GM12878 (cell line): Measurements from ENCODE around the gene TSEN54. TPM values are rescaled to one million over a fixed set of nuclear protein-coding genes. Genes with fewer than 3 reads are reported as not detected.

Source experiments
- ATAC-seq: fragments of 200-7000 bp; cut with Tn5 transposase; 3 replicates; pipeline ENCODE4 v1.9.1; 2020; ENCODE audit warnings: mild to moderate bottlenecking, moderate library complexity
- BruUV-seq: library from RNA; stranded (reverse); fragments of 400-500 nt; replicated peaks from 2 replicates; lab custom pipeline; 2021; lab: Mats Ljungman, UMichigan
- CTCF ChIA-PET: fragments of 300-600 bp; sonication (Branson Sonifier 250); formaldehyde crosslinking; extraction: SDS; loops from one replicate; lab custom pipeline; 2021; ENCODE audit warnings: inconsistent platforms; lab: Yijun Ruan, JAX
- POLR2A ChIA-PET: fragments of 350-600 bp; formaldehyde crosslinking; extraction: SDS; loops from one replicate; lab custom pipeline; 2021; ENCODE audit warnings: inconsistent platforms; lab: Charles Lee
- RAD21 ChIA-PET: fragments of 300-600 bp; sonication (Branson Sonifier 250); formaldehyde crosslinking; loops from one replicate; lab custom pipeline; 2023; ENCODE audit warnings: antibody characterized with exemption; ENCODE audit not compliant: unreplicated experiment; lab: Charles Lee
- SMC1A ChIA-PET: fragments of 300-600 bp; sonication (Branson Sonifier 250); formaldehyde crosslinking; loops from one replicate; lab custom pipeline; 2023; ENCODE audit not compliant: unreplicated experiment, uncharacterized antibody; lab: Charles Lee
- DNase-seq: peaks from one replicate; pipeline ENCODE4 v3.0.0-alpha.2; 2011; ENCODE audit warnings: low read depth, low spot score
- FAIRE-seq: peaks from 3 replicates; lab custom pipeline; 2011; peaks lifted over from hg19 to GRCh38; lab: Jason Lieb, UNC
- H2AFZ ChIP-seq: 2 replicates; pipeline ENCODE4 v1.6.0; 2011; ENCODE audit warnings: low read depth, low read length, control low read depth; ENCODE audit not compliant: control insufficient read depth
- H3K27ac ChIP-seq: 2 replicates; pipeline ENCODE4 v1.5.1; 2011; ENCODE audit warnings: control low read depth; ENCODE audit not compliant: control insufficient read depth, insufficient read depth
- H3K27me3 ChIP-seq, 2 experiments: replicated peaks in 1 of 2; 2 replicates each; pipeline versions ENCODE4 v1.6.0 to v1.6.1; 2011; ENCODE audit warnings: low read length in 1 of 2; ENCODE audit not compliant: control insufficient read depth in 2 of 2, insufficient read depth in 2 of 2
- H3K36me3 ChIP-seq, 2 experiments: 2 replicates each; pipeline ENCODE4 v1.5.1; 2011; ENCODE audit warnings: low read length in 1 of 2; ENCODE audit not compliant: control insufficient read depth in 2 of 2, insufficient read depth in 2 of 2
- H3K4me1 ChIP-seq: 2 replicates; pipeline ENCODE4 v1.6.1; 2011; ENCODE audit warnings: mild to moderate bottlenecking, low read length, moderate library complexity, mixed read lengths; ENCODE audit not compliant: control insufficient read depth, insufficient read depth
- H3K4me2 ChIP-seq: 2 replicates; pipeline ENCODE4 v1.6.0; 2011; ENCODE audit warnings: control low read depth; ENCODE audit not compliant: control insufficient read depth, insufficient read depth
- H3K4me3 ChIP-seq: fragments of 200-600 bp; sonication (generic); 2 replicates; pipeline ENCODE4 v1.5.1; 2016
- H3K79me2 ChIP-seq: 2 replicates; pipeline ENCODE4 v1.6.0; 2011; ENCODE audit warnings: low read length; ENCODE audit not compliant: control insufficient read depth, insufficient read depth
- H3K9ac ChIP-seq: 2 replicates; pipeline ENCODE4 v1.8.0; 2011; ENCODE audit warnings: low read length, control low read depth, mixed read lengths; ENCODE audit not compliant: control insufficient read depth, insufficient read depth
- H3K9me3 ChIP-seq: replicated peaks from 3 replicates; pipeline ENCODE4 v1.5.1; 2011; ENCODE audit warnings: mild to moderate bottlenecking, low read length; ENCODE audit not compliant: control insufficient read depth, insufficient read depth
- H4K20me1 ChIP-seq: 2 replicates; pipeline ENCODE4 v1.6.0; 2011; ENCODE audit not compliant: control insufficient read depth, insufficient read depth
- ATF7 ChIP-seq: fragments of 450-650 bp; IDR thresholded peaks from 2 replicates; pipeline ENCODE4 v1.6.1; 2016; ENCODE audit warnings: low read depth, mild to moderate bottlenecking
- BHLHE40 ChIP-seq, 2 experiments: fragments of 450-650 bp in 1 of 2; IDR thresholded peaks; 2 replicates each; pipeline ENCODE4 v1.6.1; 2011 to 2017; ENCODE audit warnings: low read depth in 2 of 2, borderline replicate concordance in 1 of 2, improper control_type of control experiment in 1 of 2, low read length in 1 of 2, mild to moderate bottlenecking in 1 of 2
- BMI1 ChIP-seq: fragments of 450-650 bp; IDR thresholded peaks from 2 replicates; pipeline ENCODE4 v1.6.1; 2016; ENCODE audit warnings: mild to moderate bottlenecking, moderate library complexity, borderline replicate concordance
- CEBPB ChIP-seq, 2 experiments: fragments of 150-350 bp in 1 of 2; IDR thresholded peaks; 2 replicates each; pipeline ENCODE4 v1.6.1; 2012 to 2014; ENCODE audit warnings: low read depth in 2 of 2, low read length in 2 of 2, borderline replicate concordance in 1 of 2, inconsistent platforms in 1 of 2
- CHD2 ChIP-seq: IDR thresholded peaks from 2 replicates; pipeline ENCODE4 v1.6.1; 2011; ENCODE audit warnings: low read depth, low read length, improper control_type of control experiment, borderline replicate concordance
- CREM ChIP-seq: IDR thresholded peaks from 2 replicates; pipeline ENCODE4 v1.6.1; 2014; ENCODE audit warnings: antibody characterized with exemption, low read depth
- IKZF2 ChIP-seq, 2 experiments: fragments of 450-650 bp; IDR thresholded peaks; 2 replicates each; pipeline ENCODE4 v1.6.1; 2017; ENCODE audit warnings: mild to moderate bottlenecking in 2 of 2, moderate library complexity in 2 of 2
- NFIC ChIP-seq: IDR thresholded peaks from 2 replicates; pipeline ENCODE4 v1.6.1; 2012; ENCODE audit warnings: low read depth, mild to moderate bottlenecking, inconsistent platforms, low read length, moderate library complexity
- NFXL1 ChIP-seq: fragments of 450-650 bp; IDR thresholded peaks from 2 replicates; pipeline ENCODE4 v1.6.1; 2017; ENCODE audit warnings: antibody characterized with exemption, mild to moderate bottlenecking, borderline replicate concordance
- NFYA ChIP-seq: IDR thresholded peaks from 2 replicates; pipeline ENCODE4 v1.6.1; 2011; ENCODE audit warnings: low read depth, mild to moderate bottlenecking, low read length, improper control_type of control experiment, borderline replicate concordance
- NR2F1 ChIP-seq: fragments of 450-650 bp; conservative IDR thresholded peaks from 2 replicates; pipeline ENCODE4 v1.6.1; 2017; ENCODE audit warnings: mild to moderate bottlenecking
- POU2F2 ChIP-seq: IDR thresholded peaks from 3 replicates; pipeline ENCODE4 v1.6.1; 2011; ENCODE audit warnings: low read depth, mild to moderate bottlenecking, low read length, borderline replicate concordance
- SMARCA5 ChIP-seq: fragments of 450-650 bp; IDR thresholded peaks from 2 replicates; pipeline ENCODE4 v1.6.1; 2017; ENCODE audit warnings: mild to moderate bottlenecking
- SREBF1 ChIP-seq: IDR thresholded peaks from 2 replicates; pipeline ENCODE4 v1.6.1; 2012; ENCODE audit warnings: mild to moderate bottlenecking, low read length
- STAT3 ChIP-seq: IDR thresholded peaks from 2 replicates; pipeline ENCODE4 v1.6.1; 2011; ENCODE audit warnings: low read depth, low read length, improper control_type of control experiment
- TCF3 ChIP-seq: IDR thresholded peaks from 2 replicates; pipeline ENCODE4 v1.6.1; 2012; ENCODE audit warnings: low read depth, mild to moderate bottlenecking, low read length, borderline replicate concordance; ENCODE audit not compliant: insufficient read depth
- YY1 ChIP-seq: IDR thresholded peaks from 2 replicates; pipeline ENCODE4 v1.6.1; 2011; ENCODE audit warnings: low read depth, mild to moderate bottlenecking, low read length
- WGBS: methylation state at CpG from one replicate; pipeline ENCODE4 v1.1.6; 2016; ENCODE audit warnings: low lambda C conversion rate; ENCODE audit not compliant: insufficient replicate concordance, insufficient coverage; ENCODE audit errors: missing lambda C conversion rate; 5-methylcytosine and 5-hydroxymethylcytosine counted together
- in situ Hi-C: fragments of 300-500 bp; cut with MboI; formaldehyde crosslinking; loops from 9 replicates; pipeline ENCODE4 v1.14.3; 2018; ENCODE audit warnings: mixed read lengths
- intact Hi-C: fragments of 100-400 bp; cut with micrococcal nuclease; formaldehyde crosslinking; loops from one replicate; pipeline ENCODE4 v1.14.2; 2022; ENCODE audit not compliant: unreplicated experiment
- polyA plus RNA-seq, 11 experiments: library from polyadenylated mRNA; depleted of rRNA in 4 of 11; unstranded in 6 of 11; stranded (reverse) in 5 of 11; fragments of >200 nt; fragmentation: Nextera tagmentation in 4 of 11; fragmentation: Illumina TruSeq in 1 of 11; extraction: Ambion mirVana in 4 of 11; extraction: Trizol in 1 of 11; gene quantifications; 1 replicate in 1 of 11; 2 replicates in 10 of 11; pipeline versions ENCODE4 v1.2.1 to v1.2.3, GENCODE V29; 2011 to 2016; ENCODE audit warnings: inconsistent platforms in 2 of 11, missing spikeins in 2 of 11, low read depth in 1 of 11
- total RNA-seq, 4 experiments: library from RNA; depleted of rRNA in 3 of 4; stranded (reverse); fragments of >200 nt in 3 of 4; fragmentation: Illumina TruSeq in 1 of 4; extraction: Trizol in 1 of 4; gene quantifications; 2 replicates each; pipeline versions ENCODE4 v1.2.1 to v1.2.3, GENCODE V29; 2013 to 2021
- TF ChIP-seq, protein P1 (sequence below): fragments of 450-650 bp; IDR thresholded peaks from 2 replicates; pipeline ENCODE4 v1.6.1; 2017; ENCODE audit warnings: borderline replicate concordance
- TF ChIP-seq, protein P2 (sequence below): fragments of 450-650 bp; IDR thresholded peaks from 2 replicates; pipeline ENCODE4 v1.6.1; 2018; ENCODE audit warnings: borderline replicate concordance, mild to moderate bottlenecking; ENCODE audit not compliant: partially characterized antibody
- TF ChIP-seq, protein P3 (sequence below): IDR thresholded peaks from 2 replicates; pipeline ENCODE4 v1.6.1; 2011; ENCODE audit warnings: low read depth, low read length, improper control_type of control experiment, borderline replicate concordance

TSEN54 gene
- total and polyA plus RNA-seq, 10 of the 15 experiments (the other 5 are each of a cell fraction or from before 2014, with no cell fraction given), result 7.1 to 48.0 (median 41.1) TPM

DNA sequence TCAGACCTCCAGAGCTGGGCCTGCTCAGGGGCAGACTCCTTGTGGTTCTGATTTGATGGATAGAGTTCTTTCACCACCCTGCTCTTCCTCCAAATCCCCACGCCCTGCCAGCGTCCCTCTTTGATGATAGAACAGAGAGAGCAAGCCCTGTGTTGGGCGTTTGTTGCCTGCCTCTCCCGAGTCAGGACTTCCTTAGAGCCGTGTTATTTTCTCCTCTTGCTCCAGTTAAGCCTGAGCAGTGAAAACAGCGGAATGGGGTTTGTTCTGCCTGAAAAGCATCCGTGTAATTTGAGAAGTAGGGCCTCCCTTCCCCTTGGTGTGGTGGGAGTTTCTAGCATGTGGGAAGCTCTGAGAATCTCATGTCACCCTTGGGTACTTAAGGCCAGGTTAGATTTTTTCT, 37.8 kb upstream of the TSEN54 start (continued):
- TF ChIP-seq NR2F1 (no peak), TCF3 (no peak)

DNA sequence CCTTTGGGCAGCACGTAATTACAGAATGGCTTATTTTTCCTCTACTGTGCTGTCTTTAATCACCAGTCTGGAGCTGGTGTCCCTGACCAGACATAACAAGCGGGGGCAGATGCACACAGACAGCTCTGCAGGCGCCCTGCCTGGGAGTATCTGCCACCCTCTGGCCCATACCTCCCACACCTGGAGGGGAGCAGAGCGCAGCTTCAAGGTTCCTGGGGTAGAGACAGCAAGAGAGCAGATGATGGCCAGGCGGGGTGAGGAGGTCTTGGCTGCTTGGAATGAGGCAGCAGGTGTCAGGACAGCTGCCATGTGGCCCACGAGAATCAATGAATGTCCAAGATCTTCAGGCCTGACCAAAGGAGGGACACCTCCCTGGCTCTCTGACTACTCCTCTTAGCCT, 36.0 kb upstream of the TSEN54 start:
- no peak overlapping the region for H3K27ac ChIP-seq
- intact Hi-C loops, result no loop called here
- ATAC-seq (no peak), DNase-seq (no peak), FAIRE-seq (no peak)
- no peaks in the 10 kb centered on the region for H3K79me2 ChIP-seq
- H3K4me2 ChIP-seq, result no peak overlapping the region
- SMC1A ChIA-PET, result interaction anchor here (0.8 kb wide), 1 partner anchor 58 kb away, joined by 3 read pairs; no protein-coding TSS in a partner anchor
- RAD21 ChIA-PET, result no interaction called here
- 54% methylated on average over 6 of the region's 6 CpGs for WGBS
- no peak overlapping the region for H2AFZ ChIP-seq
- H3K27me3 ChIP-seq, result no peaks in the 10 kb centered on the region
- H3K9me3 ChIP-seq, result no peaks in the 10 kb centered on the region
- in situ Hi-C loops, result no loop called here
- CTCF ChIA-PET, result no interaction called here
- no peak overlapping the region for H3K9ac ChIP-seq
- H3K4me1 ChIP-seq, result no peaks in the 10 kb centered on the region
- no peaks in the 10 kb centered on the region for H4K20me1 ChIP-seq
- POLR2A ChIA-PET, result no interaction called here
- no TSS peak for BruUV-seq
- TF ChIP-seq, protein P1, sequence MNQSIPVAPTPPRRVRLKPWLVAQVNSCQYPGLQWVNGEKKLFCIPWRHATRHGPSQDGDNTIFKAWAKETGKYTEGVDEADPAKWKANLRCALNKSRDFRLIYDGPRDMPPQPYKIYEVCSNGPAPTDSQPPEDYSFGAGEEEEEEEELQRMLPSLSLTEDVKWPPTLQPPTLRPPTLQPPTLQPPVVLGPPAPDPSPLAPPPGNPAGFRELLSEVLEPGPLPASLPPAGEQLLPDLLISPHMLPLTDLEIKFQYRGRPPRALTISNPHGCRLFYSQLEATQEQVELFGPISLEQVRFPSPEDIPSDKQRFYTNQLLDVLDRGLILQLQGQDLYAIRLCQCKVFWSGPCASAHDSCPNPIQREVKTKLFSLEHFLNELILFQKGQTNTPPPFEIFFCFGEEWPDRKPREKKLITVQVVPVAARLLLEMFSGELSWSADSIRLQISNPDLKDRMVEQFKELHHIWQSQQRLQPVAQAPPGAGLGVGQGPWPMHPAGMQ, result no peak
- no peak for TF ChIP-seq CEBPB (IDR thresholded peaks at IDR 0.05; ENCODE audit: borderline replicate concordance in 1 of 2, low read depth in 2 of 2, low read length in 2 of 2)
- TF ChIP-seq CREM, result no peak
- TF ChIP-seq YY1, result no peak
- no peak for TF ChIP-seq NFIC
- TF ChIP-seq STAT3, result no peak
- no peak for TF ChIP-seq NFYA
- TF ChIP-seq, protein P2, sequence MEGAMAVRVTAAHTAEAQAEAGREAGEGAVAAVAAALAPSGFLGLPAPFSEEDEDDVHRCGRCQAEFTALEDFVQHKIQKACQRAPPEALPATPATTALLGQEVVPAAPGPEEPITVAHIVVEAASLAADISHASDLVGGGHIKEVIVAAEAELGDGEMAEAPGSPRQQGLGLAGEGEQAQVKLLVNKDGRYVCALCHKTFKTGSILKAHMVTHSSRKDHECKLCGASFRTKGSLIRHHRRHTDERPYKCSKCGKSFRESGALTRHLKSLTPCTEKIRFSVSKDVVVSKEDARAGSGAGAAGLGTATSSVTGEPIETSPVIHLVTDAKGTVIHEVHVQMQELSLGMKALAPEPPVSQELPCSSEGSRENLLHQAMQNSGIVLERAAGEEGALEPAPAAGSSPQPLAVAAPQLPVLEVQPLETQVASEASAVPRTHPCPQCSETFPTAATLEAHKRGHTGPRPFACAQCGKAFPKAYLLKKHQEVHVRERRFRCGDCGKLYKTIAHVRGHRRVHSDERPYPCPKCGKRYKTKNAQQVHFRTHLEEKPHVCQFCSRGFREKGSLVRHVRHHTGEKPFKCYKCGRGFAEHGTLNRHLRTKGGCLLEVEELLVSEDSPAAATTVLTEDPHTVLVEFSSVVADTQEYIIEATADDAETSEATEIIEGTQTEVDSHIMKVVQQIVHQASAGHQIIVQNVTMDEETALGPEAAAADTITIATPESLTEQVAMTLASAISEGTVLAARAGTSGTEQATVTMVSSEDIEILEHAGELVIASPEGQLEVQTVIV, result no peak
- TF ChIP-seq BMI1, result no peak
- TF ChIP-seq NFXL1, result no peak
- TF ChIP-seq IKZF2 (IDR thresholded peaks at IDR 0.05), result no peak
- TF ChIP-seq SMARCA5, result no peak
- TF ChIP-seq SREBF1, result no peak
- TF ChIP-seq, protein P3, sequence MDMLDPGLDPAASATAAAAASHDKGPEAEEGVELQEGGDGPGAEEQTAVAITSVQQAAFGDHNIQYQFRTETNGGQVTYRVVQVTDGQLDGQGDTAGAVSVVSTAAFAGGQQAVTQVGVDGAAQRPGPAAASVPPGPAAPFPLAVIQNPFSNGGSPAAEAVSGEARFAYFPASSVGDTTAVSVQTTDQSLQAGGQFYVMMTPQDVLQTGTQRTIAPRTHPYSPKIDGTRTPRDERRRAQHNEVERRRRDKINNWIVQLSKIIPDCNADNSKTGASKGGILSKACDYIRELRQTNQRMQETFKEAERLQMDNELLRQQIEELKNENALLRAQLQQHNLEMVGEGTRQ, result no peak
- no peak for TF ChIP-seq POU2F2
- TF ChIP-seq BHLHE40 (IDR thresholded peaks at IDR 0.05; ENCODE audit: borderline replicate concordance in 1 of 2, low read depth in 2 of 2, low read length in 1 of 2), result no peak
- TF ChIP-seq CHD2, result no peak
- no peak for TF ChIP-seq ATF7
- H3K4me3 ChIP-seq, result no peak overlapping the region
- H3K36me3 ChIP-seq, result peaks cover 3% of the 10 kb centered on the region in 2 experiments; a peak in 3 of 4 replicates
